GM12878 (cell line): ENCODE data around the gene LAMA4. TPM values are rescaled to one million over a fixed set of nuclear protein-coding genes. Genes with fewer than 3 reads are reported as not detected.

Experiments used
- ATAC-seq: fragments of 200-7000 bp; cut with Tn5 transposase; 3 replicates; pipeline ENCODE4 v1.9.1; 2020; ENCODE audit warnings: mild to moderate bottlenecking, moderate library complexity
- BruUV-seq: library from RNA; stranded (reverse); fragments of 400-500 nt; replicated peaks from 2 replicates; lab custom pipeline; 2021; lab: Mats Ljungman, UMichigan
- CTCF ChIA-PET: fragments of 300-600 bp; sonication (Branson Sonifier 250); formaldehyde crosslinking; extraction: SDS; loops from one replicate; lab custom pipeline; 2021; ENCODE audit warnings: inconsistent platforms; lab: Yijun Ruan, JAX
- POLR2A ChIA-PET: fragments of 350-600 bp; formaldehyde crosslinking; extraction: SDS; loops from one replicate; lab custom pipeline; 2021; ENCODE audit warnings: inconsistent platforms; lab: Charles Lee
- RAD21 ChIA-PET: fragments of 300-600 bp; sonication (Branson Sonifier 250); formaldehyde crosslinking; loops from one replicate; lab custom pipeline; 2023; ENCODE audit warnings: antibody characterized with exemption; ENCODE audit not compliant: unreplicated experiment; lab: Charles Lee
- SMC1A ChIA-PET: fragments of 300-600 bp; sonication (Branson Sonifier 250); formaldehyde crosslinking; loops from one replicate; lab custom pipeline; 2023; ENCODE audit not compliant: unreplicated experiment, uncharacterized antibody; lab: Charles Lee
- DNase-seq: peaks from one replicate; pipeline ENCODE4 v3.0.0-alpha.2; 2011; ENCODE audit warnings: low read depth, low spot score
- FAIRE-seq: peaks from 3 replicates; lab custom pipeline; 2011; peaks lifted over from hg19 to GRCh38; lab: Jason Lieb, UNC
- H2AFZ ChIP-seq: 2 replicates; pipeline ENCODE4 v1.6.0; 2011; ENCODE audit warnings: low read depth, low read length, control low read depth; ENCODE audit not compliant: control insufficient read depth
- H3K27ac ChIP-seq: 2 replicates; pipeline ENCODE4 v1.5.1; 2011; ENCODE audit warnings: control low read depth; ENCODE audit not compliant: control insufficient read depth, insufficient read depth
- H3K27me3 ChIP-seq, 2 experiments: replicated peaks in 1 of 2; 2 replicates each; pipeline versions ENCODE4 v1.6.0 to v1.6.1; 2011; ENCODE audit warnings: low read length in 1 of 2; ENCODE audit not compliant: control insufficient read depth in 2 of 2, insufficient read depth in 2 of 2
- H3K36me3 ChIP-seq, 2 experiments: 2 replicates each; pipeline ENCODE4 v1.5.1; 2011; ENCODE audit warnings: low read length in 1 of 2; ENCODE audit not compliant: control insufficient read depth in 2 of 2, insufficient read depth in 2 of 2
- H3K4me1 ChIP-seq: 2 replicates; pipeline ENCODE4 v1.6.1; 2011; ENCODE audit warnings: mild to moderate bottlenecking, low read length, moderate library complexity, mixed read lengths; ENCODE audit not compliant: control insufficient read depth, insufficient read depth
- H3K4me2 ChIP-seq: 2 replicates; pipeline ENCODE4 v1.6.0; 2011; ENCODE audit warnings: control low read depth; ENCODE audit not compliant: control insufficient read depth, insufficient read depth
- H3K4me3 ChIP-seq: fragments of 200-600 bp; sonication (generic); 2 replicates; pipeline ENCODE4 v1.5.1; 2016
- H3K79me2 ChIP-seq: 2 replicates; pipeline ENCODE4 v1.6.0; 2011; ENCODE audit warnings: low read length; ENCODE audit not compliant: control insufficient read depth, insufficient read depth
- H3K9ac ChIP-seq: 2 replicates; pipeline ENCODE4 v1.8.0; 2011; ENCODE audit warnings: low read length, control low read depth, mixed read lengths; ENCODE audit not compliant: control insufficient read depth, insufficient read depth
- H3K9me3 ChIP-seq: replicated peaks from 3 replicates; pipeline ENCODE4 v1.5.1; 2011; ENCODE audit warnings: mild to moderate bottlenecking, low read length; ENCODE audit not compliant: control insufficient read depth, insufficient read depth
- H4K20me1 ChIP-seq: 2 replicates; pipeline ENCODE4 v1.6.0; 2011; ENCODE audit not compliant: control insufficient read depth, insufficient read depth
- BCLAF1 ChIP-seq: fragments of 450-650 bp; IDR thresholded peaks from 2 replicates; pipeline ENCODE4 v1.6.1; 2017; ENCODE audit warnings: antibody characterized with exemption, mild to moderate bottlenecking, moderate library complexity
- CEBPZ ChIP-seq: fragments of 150-350 bp; IDR thresholded peaks from 2 replicates; pipeline ENCODE4 v1.6.1; 2016; ENCODE audit warnings: low read depth, low read length
- ELK1 ChIP-seq: IDR thresholded peaks from 2 replicates; pipeline ENCODE4 v1.6.1; 2012; ENCODE audit warnings: low read depth, low read length, improper control_type of control experiment
- MEF2A ChIP-seq: IDR thresholded peaks from 2 replicates; pipeline ENCODE4 v1.6.1; 2011; ENCODE audit warnings: low read depth, mild to moderate bottlenecking, low read length, moderate library complexity; ENCODE audit not compliant: insufficient read depth
- POLR2AphosphoS5 ChIP-seq: IDR thresholded peaks from 2 replicates; pipeline ENCODE4 v1.6.1; 2011; ENCODE audit warnings: mild to moderate bottlenecking, low read length, inconsistent platforms
- REST ChIP-seq: IDR thresholded peaks from 2 replicates; pipeline ENCODE4 v1.6.1; 2012; ENCODE audit warnings: mild to moderate bottlenecking, low read depth, low read length
- SP1 ChIP-seq: IDR thresholded peaks from one replicate; pipeline ENCODE4 v1.6.1; 2011; ENCODE audit warnings: low read depth, low read length
- WGBS: methylation state at CpG from one replicate; pipeline ENCODE4 v1.1.6; 2016; ENCODE audit warnings: low lambda C conversion rate; ENCODE audit not compliant: insufficient replicate concordance, insufficient coverage; ENCODE audit errors: missing lambda C conversion rate; 5-methylcytosine and 5-hydroxymethylcytosine counted together
- in situ Hi-C: fragments of 300-500 bp; cut with MboI; formaldehyde crosslinking; loops from 9 replicates; pipeline ENCODE4 v1.14.3; 2018; ENCODE audit warnings: mixed read lengths
- intact Hi-C: fragments of 100-400 bp; cut with micrococcal nuclease; formaldehyde crosslinking; loops from one replicate; pipeline ENCODE4 v1.14.2; 2022; ENCODE audit not compliant: unreplicated experiment
- polyA plus RNA-seq, 11 experiments: library from polyadenylated mRNA; depleted of rRNA in 4 of 11; unstranded in 6 of 11; stranded (reverse) in 5 of 11; fragments of >200 nt; fragmentation: Nextera tagmentation in 4 of 11; fragmentation: Illumina TruSeq in 1 of 11; extraction: Ambion mirVana in 4 of 11; extraction: Trizol in 1 of 11; gene quantifications; 1 replicate in 1 of 11; 2 replicates in 10 of 11; pipeline versions ENCODE4 v1.2.1 to v1.2.3, GENCODE V29; 2011 to 2016; ENCODE audit warnings: inconsistent platforms in 2 of 11, missing spikeins in 2 of 11, low read depth in 1 of 11
- total RNA-seq, 4 experiments: library from RNA; depleted of rRNA in 3 of 4; stranded (reverse); fragments of >200 nt in 3 of 4; fragmentation: Illumina TruSeq in 1 of 4; extraction: Trizol in 1 of 4; gene quantifications; 2 replicates each; pipeline versions ENCODE4 v1.2.1 to v1.2.3, GENCODE V29; 2013 to 2021

The LAMA4 gene
- total and polyA plus RNA-seq, 10 of the 15 experiments (the other 5 are each of a cell fraction or from before 2014, with no cell fraction given), result 0.11 to 0.21 (median 0.14) TPM; not detected in 7

- FAIRE-seq, result no peak
- Histone ChIP-seq H3K9ac (no peak overlapping the region), H3K36me3 (no peaks in the 10 kb centered on the region), H2AFZ (no peak overlapping the region), H3K9me3 (no peaks in the 10 kb centered on the region), H3K4me2 (no peak overlapping the region), H3K27me3 (no peaks in the 10 kb centered on the region; a peak in 2 of 4 replicates), H4K20me1 (no peaks in the 10 kb centered on the region), H3K27ac (no peak overlapping the region), H3K4me1 (no peaks in the 10 kb centered on the region), H3K4me3 (no peak overlapping the region), H3K79me2 (no peaks in the 10 kb centered on the region)
- ChIA-PET RAD21 (no interaction called here), CTCF (no interaction called here), POLR2A (no interaction called here), SMC1A (no interaction called here)
- DNase-seq, result no peak
- in situ Hi-C loops (no loop called here), intact Hi-C loops (no loop called here)
- WGBS, result 4% methylated on average over 1 of the region's 1 CpG
- ATAC-seq, result no peak
- no TSS peak for BruUV-seq
- TF ChIP-seq CEBPZ (no peak), MEF2A (no peak), POLR2AphosphoS5 (no peak), ELK1 (no peak), BCLAF1 (no peak), SP1 (no peak), REST (no peak)
Measured at GRCh38 chr6:112231164-112231563, 23.2 kb downstream of the LAMA4 start.
